Activated naive CD8-positive, alpha-beta T cell (primary cell): ENCODE results near the gene TMEM40.

ENCODE experiments used
- H3K27ac Mint-ChIP-seq: one replicate; pipeline ENCODE4 v1.8.0; 2021; ENCODE audit warnings: mixed read lengths
- H3K27me3 Mint-ChIP-seq: one replicate; pipeline ENCODE4 v1.8.0; 2021; ENCODE audit warnings: mixed read lengths
- H3K36me3 Mint-ChIP-seq: one replicate; pipeline ENCODE4 v1.8.0; 2021; ENCODE audit warnings: mixed read lengths
- H3K4me1 Mint-ChIP-seq: one replicate; pipeline ENCODE4 v1.8.0; 2021; ENCODE audit warnings: low read depth, mixed read lengths
- H3K4me3 Mint-ChIP-seq: one replicate; pipeline ENCODE4 v1.8.0; 2021; ENCODE audit warnings: mild to moderate bottlenecking, mixed read lengths
- H3K9me3 Mint-ChIP-seq: one replicate; pipeline ENCODE4 v1.8.0; 2021; ENCODE audit warnings: low read depth, mixed read lengths

Gene TMEM40

GRCh38 chr3:12768579-12769527, 9.8 kb upstream of the TMEM40 start:
- Mint-ChIP-seq H3K4me3 (no peak overlapping the region), H3K27ac (no peak overlapping the region), H3K27me3 (no peaks in the 10 kb centered on the region), H3K9me3 (no peaks in the 10 kb centered on the region), H3K36me3 (peaks cover 2% of the 10 kb centered on the region), H3K4me1 (peaks cover 16% of the 10 kb centered on the region)

GRCh38 chr3:12766541-12766940, 7.5 kb upstream of the TMEM40 start:
- Mint-ChIP-seq H3K4me1 (peaks cover 4% of the 10 kb centered on the region), H3K4me3 (no peak overlapping the region), H3K27ac (no peak overlapping the region), H3K27me3 (no peaks in the 10 kb centered on the region), H3K36me3 (no peaks in the 10 kb centered on the region), H3K9me3 (no peaks in the 10 kb centered on the region)

- Mint-ChIP-seq H3K27ac (no peak overlapping the region), H3K36me3 (no peaks in the 10 kb centered on the region), H3K4me3 (no peak overlapping the region), H3K9me3 (no peaks in the 10 kb centered on the region), H3K4me1 (peaks cover 4% of the 10 kb centered on the region), H3K27me3 (no peaks in the 10 kb centered on the region)
These were observed 5.2 kb upstream of the TMEM40 start for GRCh38 chr3:12764171-12764776.

- no peaks in the 10 kb centered on the region for H3K36me3 Mint-ChIP-seq
- no peak overlapping the region for H3K4me3 Mint-ChIP-seq
- H3K9me3 Mint-ChIP-seq = no peaks in the 10 kb centered on the region
- peaks cover 6% of the 10 kb centered on the region for H3K4me1 Mint-ChIP-seq
- no peak overlapping the region for H3K27ac Mint-ChIP-seq
- no peaks in the 10 kb centered on the region for H3K27me3 Mint-ChIP-seq
These were observed 870 bp upstream of the TMEM40 start for GRCh38 chr3:12759693-12760565.

GRCh38 chr3:12758025-12758781, 856 bp downstream of the TMEM40 start:
- Mint-ChIP-seq H3K27ac (no peak overlapping the region), H3K36me3 (no peaks in the 10 kb centered on the region), H3K4me3 (no peak overlapping the region), H3K27me3 (peaks cover 1% of the 10 kb centered on the region), H3K9me3 (no peaks in the 10 kb centered on the region), H3K4me1 (peaks cover 4% of the 10 kb centered on the region)

GRCh38 chr3:12756635-12757034, 2.4 kb downstream of the TMEM40 start:
- Mint-ChIP-seq H3K4me3 (no peak overlapping the region), H3K27me3 (peaks cover 1% of the 10 kb centered on the region), H3K9me3 (no peaks in the 10 kb centered on the region), H3K27ac (no peak overlapping the region), H3K36me3 (no peaks in the 10 kb centered on the region), H3K4me1 (peaks cover 2% of the 10 kb centered on the region)

- Mint-ChIP-seq H3K27me3 (peaks cover 1% of the 10 kb centered on the region), H3K4me3 (no peak overlapping the region), H3K27ac (no peak overlapping the region), H3K9me3 (no peaks in the 10 kb centered on the region), H3K36me3 (no peaks in the 10 kb centered on the region), H3K4me1 (peaks cover 2% of the 10 kb centered on the region)
These were observed 2.9 kb downstream of the TMEM40 start for GRCh38 chr3:12756175-12756574.

GRCh38 chr3:12755754-12756153, 3.3 kb downstream of the TMEM40 start:
- Mint-ChIP-seq H3K9me3 (no peaks in the 10 kb centered on the region), H3K36me3 (no peaks in the 10 kb centered on the region), H3K4me1 (peaks cover 4% of the 10 kb centered on the region), H3K27ac (no peak overlapping the region), H3K4me3 (no peak overlapping the region), H3K27me3 (peaks cover 1% of the 10 kb centered on the region)

- peaks cover 8% of the 10 kb centered on the region for H3K4me1 Mint-ChIP-seq
- peaks cover 1% of the 10 kb centered on the region for H3K27me3 Mint-ChIP-seq
- no peaks in the 10 kb centered on the region for H3K36me3 Mint-ChIP-seq
- H3K27ac Mint-ChIP-seq = no peak overlapping the region
- H3K9me3 Mint-ChIP-seq = no peaks in the 10 kb centered on the region
- H3K4me3 Mint-ChIP-seq = no peak overlapping the region
These were observed 4.7 kb downstream of the TMEM40 start for GRCh38 chr3:12754313-12754712.

GRCh38 chr3:12753275-12754028, 5.6 kb downstream of the TMEM40 start:
- Mint-ChIP-seq H3K36me3 (no peaks in the 10 kb centered on the region), H3K9me3 (no peaks in the 10 kb centered on the region), H3K4me1 (peaks cover 8% of the 10 kb centered on the region), H3K4me3 (no peak overlapping the region), H3K27me3 (peaks cover 1% of the 10 kb centered on the region), H3K27ac (no peak overlapping the region)

GRCh38 chr3:12752809-12753208, 6.2 kb downstream of the TMEM40 start:
- Mint-ChIP-seq H3K36me3 (no peaks in the 10 kb centered on the region), H3K27me3 (peaks cover 1% of the 10 kb centered on the region)

GRCh38 chr3:12752102-12752501, 7.0 kb downstream of the TMEM40 start:
- no peaks in the 10 kb centered on the region for H3K9me3 Mint-ChIP-seq
- peaks cover 1% of the 10 kb centered on the region for H3K27me3 Mint-ChIP-seq
- H3K27ac Mint-ChIP-seq = no peak overlapping the region
- peaks cover 8% of the 10 kb centered on the region for H3K4me1 Mint-ChIP-seq
- H3K36me3 Mint-ChIP-seq = no peaks in the 10 kb centered on the region
- no peak overlapping the region for H3K4me3 Mint-ChIP-seq

More at GRCh38 chr3:12752809-12753208, 6.2 kb downstream of the TMEM40 start:
- H3K9me3 Mint-ChIP-seq = no peaks in the 10 kb centered on the region
- peaks cover 8% of the 10 kb centered on the region for H3K4me1 Mint-ChIP-seq
- no peak overlapping the region for H3K4me3 Mint-ChIP-seq
- H3K27ac Mint-ChIP-seq = no peak overlapping the region

- no peaks in the 10 kb centered on the region for H3K36me3 Mint-ChIP-seq
- H3K27me3 Mint-ChIP-seq = peaks cover 1% of the 10 kb centered on the region
- no peaks in the 10 kb centered on the region for H3K9me3 Mint-ChIP-seq
- peaks cover 8% of the 10 kb centered on the region for H3K4me1 Mint-ChIP-seq
- no peak overlapping the region for H3K27ac Mint-ChIP-seq
- H3K4me3 Mint-ChIP-seq = no peak overlapping the region
These were observed 7.5 kb downstream of the TMEM40 start for GRCh38 chr3:12751571-12751970.

GRCh38 chr3:12750658-12751071, 8.4 kb downstream of the TMEM40 start:
- no peaks in the 10 kb centered on the region for H3K9me3 Mint-ChIP-seq
- peaks cover 8% of the 10 kb centered on the region for H3K4me1 Mint-ChIP-seq
- H3K27ac Mint-ChIP-seq = no peak overlapping the region
- H3K36me3 Mint-ChIP-seq = no peaks in the 10 kb centered on the region
- H3K27me3 Mint-ChIP-seq = peaks cover 1% of the 10 kb centered on the region
- no peak overlapping the region for H3K4me3 Mint-ChIP-seq
